ENCODE data around the gene ATP6V0B. TPM values are rescaled to one million over a fixed set of nuclear protein-coding genes. Genes with fewer than 3 reads are reported as not detected.

The ATP6V0B gene
- polyA plus RNA-seq, 2 of the 4 experiments (the other 2 are of a cell fraction): 97.0 to 101 TPM

GRCh38 chr1:43976890-43977289, 2.1 kb downstream of the ATP6V0B start:
- no peak for TF ChIP-seq HMGXB4 (CRISPR knock-in tag; IDR thresholded peaks at IDR 0.05; ENCODE audit: borderline replicate concordance)
- no peak for TF ChIP-seq RFX5 (IDR thresholded peaks at IDR 0.05)
- TF ChIP-seq, protein P1, sequence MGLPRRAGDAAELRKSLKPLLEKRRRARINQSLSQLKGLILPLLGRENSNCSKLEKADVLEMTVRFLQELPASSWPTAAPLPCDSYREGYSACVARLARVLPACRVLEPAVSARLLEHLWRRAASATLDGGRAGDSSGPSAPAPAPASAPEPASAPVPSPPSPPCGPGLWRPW (IDR thresholded peaks at IDR 0.05): no peak
- TF ChIP-seq FOSL2 (IDR thresholded peaks at IDR 0.05): no peak
- TF ChIP-seq FOSL2 (CRISPR knock-in tag; IDR thresholded peaks at IDR 0.05): no peak
- TF ChIP-seq, protein P2, sequence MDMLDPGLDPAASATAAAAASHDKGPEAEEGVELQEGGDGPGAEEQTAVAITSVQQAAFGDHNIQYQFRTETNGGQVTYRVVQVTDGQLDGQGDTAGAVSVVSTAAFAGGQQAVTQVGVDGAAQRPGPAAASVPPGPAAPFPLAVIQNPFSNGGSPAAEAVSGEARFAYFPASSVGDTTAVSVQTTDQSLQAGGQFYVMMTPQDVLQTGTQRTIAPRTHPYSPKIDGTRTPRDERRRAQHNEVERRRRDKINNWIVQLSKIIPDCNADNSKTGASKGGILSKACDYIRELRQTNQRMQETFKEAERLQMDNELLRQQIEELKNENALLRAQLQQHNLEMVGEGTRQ (IDR thresholded peaks at IDR 0.05): no peak
- TF ChIP-seq MAZ (IDR thresholded peaks at IDR 0.05; ENCODE audit: borderline replicate concordance, low read depth, low read length): no peak
- TF ChIP-seq JUNB (IDR thresholded peaks at IDR 0.05): no peak
- TF ChIP-seq CTCF (IDR thresholded peaks at IDR 0.05): no peak
- TF ChIP-seq JUN (IDR thresholded peaks at IDR 0.05): no peak
- TF ChIP-seq ZSCAN20 (CRISPR knock-in tag; IDR thresholded peaks at IDR 0.05): no peak
- no peak for TF ChIP-seq RNF2 (IDR thresholded peaks at IDR 0.05; ENCODE audit: borderline replicate concordance, low read depth)
- TF ChIP-seq, protein P3, sequence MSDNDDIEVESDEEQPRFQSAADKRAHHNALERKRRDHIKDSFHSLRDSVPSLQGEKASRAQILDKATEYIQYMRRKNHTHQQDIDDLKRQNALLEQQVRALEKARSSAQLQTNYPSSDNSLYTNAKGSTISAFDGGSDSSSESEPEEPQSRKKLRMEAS (IDR thresholded peaks at IDR 0.05): no peak
- no peak for TF ChIP-seq NR3C1 (IDR thresholded peaks at IDR 0.05)
- TF ChIP-seq RCOR1 (IDR thresholded peaks at IDR 0.05; ENCODE audit: low read depth, low read length): no peak
- TF ChIP-seq ZNF302 (CRISPR knock-in tag; IDR thresholded peaks at IDR 0.05): no peak
- no peak for TF ChIP-seq CEBPB (IDR thresholded peaks at IDR 0.05)
- TF ChIP-seq MYC (IDR thresholded peaks at IDR 0.05; ENCODE audit: borderline replicate concordance, low read length): no peak
- no peak for TF ChIP-seq SREBF2 (IDR thresholded peaks at IDR 0.05)
- Histone ChIP-seq H3K27ac (no peak overlapping the region), H3K4me2 (no peak overlapping the region), H3K4me1 (peaks cover 37% of the 10 kb centered on the region; the same call in 2 of the 3 replicates), H3K4me3 (no peak overlapping the region), H3K9me3 (no peaks in the 10 kb centered on the region)
- DNase-seq (ENCODE audit: low read depth in 1 of 2, low spot score in 1 of 2): no peak
- ATAC-seq: no peak
- ChIA-PET CTCF (interaction anchor here (1.2 to 1.8 kb wide), 4 partner anchors 19 to 213 kb away, joined by 3 to 7 read pairs (median 5); no protein-coding TSS in a partner anchor), POLR2A (no interaction called here)
- WGBS (ENCODE audit: missing lambda C conversion rate): 96% methylated on average over 8 of the region's 8 CpGs
- no peak for FAIRE-seq

DNA sequence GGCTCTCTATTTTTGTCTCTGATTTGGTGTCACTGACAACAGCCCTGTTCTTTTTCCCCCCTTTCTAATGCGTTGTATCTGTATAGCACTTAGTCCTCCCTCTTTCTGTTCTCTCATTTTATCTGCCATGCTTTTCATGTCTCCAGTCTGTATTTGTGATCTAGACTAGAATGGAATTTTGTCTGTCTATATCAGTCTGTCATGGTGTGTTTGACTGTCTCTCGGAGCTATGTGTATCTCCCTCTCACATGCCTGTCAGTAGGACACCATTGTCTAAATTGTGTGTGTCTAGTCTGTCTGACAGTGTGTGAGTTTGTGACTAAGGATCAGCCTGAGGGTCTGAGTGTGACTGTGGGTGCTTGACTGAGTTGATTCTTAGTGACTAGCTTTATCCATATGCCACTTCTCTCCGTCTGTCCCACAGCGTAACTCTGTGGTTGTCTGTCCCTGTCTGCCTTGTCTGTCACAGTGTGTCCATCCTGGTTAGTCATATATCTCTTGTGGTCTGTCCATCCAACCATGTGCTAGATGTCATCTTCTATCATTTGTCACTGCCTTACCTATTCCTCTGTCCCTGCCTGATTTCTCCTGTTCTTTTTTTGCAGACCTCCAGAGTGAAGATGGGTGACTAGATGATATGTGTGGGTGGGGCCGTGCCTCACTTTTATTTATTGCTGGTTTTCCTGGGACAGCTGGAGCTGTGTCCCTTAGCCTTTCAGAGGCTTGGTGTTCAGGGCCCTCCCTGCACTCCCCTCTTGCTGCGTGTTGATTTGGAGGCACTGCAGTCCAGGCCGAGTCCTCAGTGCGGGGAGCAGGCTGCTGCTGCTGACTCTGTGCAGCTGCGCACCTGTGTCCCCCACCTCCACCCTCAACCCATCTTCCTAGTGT, 2.9 kb downstream of the ATP6V0B start:
- Histone ChIP-seq H3K9me3 (no peaks in the 10 kb centered on the region), H3K4me3 (peak overlapping the region; percentile 95; the same call in 1 of the 3 replicates), H3K27ac (peak overlapping the region in 1 of 2 experiments; percentile 100; a peak in 3 of 6 replicates), H3K4me1 (peaks cover 37% of the 10 kb centered on the region; the same call in 2 of the 3 replicates), H3K4me2 (peak overlapping the region; percentile 91)
- 92% methylated on average over 9 of the region's 9 CpGs for WGBS (ENCODE audit: missing lambda C conversion rate)
- FAIRE-seq (no peak), ATAC-seq (no peak), DNase-seq (ENCODE audit: low read depth in 1 of 2, low spot score in 1 of 2) (no peak)
- POLR2A ChIA-PET: no interaction called here
- no peak for TF ChIP-seq ZSCAN20 (CRISPR knock-in tag; IDR thresholded peaks at IDR 0.05)
- TF ChIP-seq JUN (IDR thresholded peaks at IDR 0.05): no peak
- TF ChIP-seq NPAS2 (CRISPR knock-in tag; IDR thresholded peaks at IDR 0.05; ENCODE audit: borderline replicate concordance): no peak
- CTCF ChIA-PET: interaction anchor here (1.2 to 1.8 kb wide), 6 partner anchors 13 to 214 kb away, joined by 3 to 7 read pairs (median 4); no protein-coding TSS in a partner anchor

Data from A549 (cell line).